ENCODE measurements around the gene PKM. TPM values are rescaled to one million over a fixed set of nuclear protein-coding genes. Genes with fewer than 3 reads are reported as not detected.

Gene PKM
- total and polyA plus RNA-seq, 9 of the 15 experiments (the other 6 are each of a cell fraction or from before 2014, with no cell fraction given): 140 to 825 (median 383) TPM

- Histone ChIP-seq H3K9ac (ENCODE audit: insufficient read depth in 1 of 2, low read depth in 2 of 2, low read length in 2 of 2) (no peak overlapping the region), H3K4me3 (no peak overlapping the region), H4K20me1 (replicated peaks; ENCODE audit: control insufficient read depth, insufficient read depth, low read length) (peaks cover 13% of the 10 kb centered on the region; the same call in 1 of the 2 replicates), H3K4me1 (replicated peaks in 1 of 2; ENCODE audit: control insufficient read depth in 2 of 2, insufficient read depth in 2 of 2, low read length in 2 of 2) (peaks cover 0 to 5% of the 10 kb centered on the region in 2 experiments; a peak in 3 of 5 replicates), H3K36me3 (ENCODE audit: control insufficient read depth, insufficient read depth, low read length) (no peaks in the 10 kb centered on the region), H3K27ac (ENCODE audit: extremely low read depth, low read depth, low read length) (no peak overlapping the region), H2AFZ (ENCODE audit: low read depth, low read length) (no peak overlapping the region), H3K9me1 (ENCODE audit: control insufficient read depth, insufficient read depth, low read length) (no peaks in the 10 kb centered on the region), H3K79me2 (ENCODE audit: control insufficient read depth, insufficient read depth, low read length) (no peaks in the 10 kb centered on the region), H3K9me3 (replicated peaks; ENCODE audit: control insufficient read depth, insufficient read depth, low read depth, low read length) (no peaks in the 10 kb centered on the region), H3K27me3 (ENCODE audit: control insufficient read depth in 2 of 2, insufficient read depth in 2 of 2, low read length in 2 of 2) (peaks cover 36 to 82% of the 10 kb centered on the region in 2 experiments), H3K4me2 (ENCODE audit: insufficient read depth, low read length) (no peak overlapping the region)
- FAIRE-seq: no peak
- TF ChIP-seq KDM5B (IDR thresholded peaks at IDR 0.05; ENCODE audit: insufficient replicate concordance, low read depth, low read length): no peak
- TF ChIP-seq ZNF146 (CRISPR knock-in tag; IDR thresholded peaks at IDR 0.05; ENCODE audit: unreplicated experiment): no peak
- no peak for TF ChIP-seq KLF1 (tag; IDR thresholded peaks at IDR 0.05)
- TF ChIP-seq CBX8 (IDR thresholded peaks at IDR 0.05; ENCODE audit: borderline replicate concordance, extremely low read depth, low read depth, low read length, poor library complexity, severe bottlenecking): no peak
- TF ChIP-seq ZNF384 (IDR thresholded peaks at IDR 0.05; ENCODE audit: low read depth, low read length): no peak
- TF ChIP-seq SMARCA5 (IDR thresholded peaks at IDR 0.05): no peak
- no peak for TF ChIP-seq DACH1 (IDR thresholded peaks at IDR 0.05; ENCODE audit: partially characterized antibody)
- TF ChIP-seq ZNF639 (CRISPR knock-in tag; conservative IDR thresholded peaks at IDR 0.05 in 1 of 2, IDR thresholded peaks at IDR 0.05 in 1 of 2): no peak
- in situ Hi-C loops (cut with MboI) (no loop called here), intact Hi-C loops (cut with micrococcal nuclease) (no loop called here)
- no TSS peak for BruUV-seq (replicated peaks)
- ATAC-seq: no peak; the same call in 2 of the 3 replicates
- CTCF ChIA-PET (ENCODE audit: low intra/inter-chr PET ratio): no interaction called here
- POLR2A ChIA-PET: no interaction called here
- WGBS (ENCODE audit: insufficient coverage, low coverage, missing lambda C conversion rate): 9% methylated on average over 12 of the region's 12 CpGs
- DNase-seq (ENCODE audit: extremely low read depth in 1 of 4, low spot score in 3 of 4): no peak
These were observed 57.0 kb downstream of the PKM start for GRCh38 chr15:72173864-72174550.
